ENCODE data around the gene CKAP5. TPM values are rescaled to one million over a fixed set of nuclear protein-coding genes. Genes with fewer than 3 reads are reported as not detected.
A peak's percentile ranks its signal among the peaks of the same experiment; 100 is the strongest.

CKAP5 gene
- total RNA-seq, 1 experiment from 2014 or later, result 190 TPM

DNA sequence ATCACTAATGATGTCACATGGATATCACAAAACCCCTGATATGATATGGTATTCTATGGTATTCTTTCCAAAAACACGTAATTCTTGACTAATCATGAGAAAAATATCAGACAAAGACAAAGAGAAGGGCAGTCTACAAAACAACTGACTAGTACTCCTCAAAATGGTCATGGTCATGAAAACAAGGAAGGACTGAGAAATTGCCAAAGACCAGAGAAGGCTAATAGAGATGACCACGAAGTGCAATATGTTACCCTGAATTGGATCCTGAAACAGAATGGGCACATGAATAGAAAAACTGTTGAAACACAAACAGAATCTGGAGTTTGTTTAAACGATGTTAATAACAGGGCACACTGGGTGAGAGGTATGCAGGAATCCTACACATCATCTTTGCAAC lies 10.2 kb downstream of the CKAP5 start:
- no peak overlapping the region for H3K14ac ChIP-seq (ENCODE audit: insufficient read depth, low read length)
- peaks cover 3% of the 10 kb centered on the region; the same call in 1 of the 2 replicates for H3K4me1 ChIP-seq (ENCODE audit: insufficient read depth, low read length)
- no peak overlapping the region for H3T11ph ChIP-seq (ENCODE audit: low read length)
- H3K79me1 ChIP-seq (ENCODE audit: insufficient read depth, low read depth, low read length, poor library complexity, severe bottlenecking), result peaks cover 21% of the 10 kb centered on the region
- H4K8ac ChIP-seq (replicated peaks; ENCODE audit: insufficient read length, low read depth, low read length), result no peak overlapping the region
- Mint-ChIP-seq H3K27me3 (ENCODE audit: low read depth) (no peaks in the 10 kb centered on the region), H3K9me3 (no peaks in the 10 kb centered on the region), H3K4me1 (peaks cover 30 to 33% of the 10 kb centered on the region in 2 experiments), H3K4me3 (no peak overlapping the region), H3K27ac (peak overlapping the region in 2 of 3 experiments; percentile 3 to 79; a peak in 4 of 7 replicates), H3K36me3 (ENCODE audit: insufficient read depth in 1 of 3, low read depth in 3 of 3) (peaks cover 0 to 6% (median 3%) of the 10 kb centered on the region in 3 experiments; a peak in 3 of 7 replicates)
- H4K20me1 ChIP-seq (ENCODE audit: control insufficient read depth, insufficient read depth, insufficient read length), result no peaks in the 10 kb centered on the region
- H2BK5ac ChIP-seq (ENCODE audit: insufficient read length, low read length), result no peak overlapping the region
- peaks cover 46% of the 10 kb centered on the region; the same call in 1 of the 2 replicates for H3K79me2 ChIP-seq (ENCODE audit: insufficient read depth, low read length)
- H2BK120ac ChIP-seq (ENCODE audit: low read depth, low read length, poor library complexity, severe bottlenecking), result no peak overlapping the region
- no peaks in the 10 kb centered on the region for H3K23me2 ChIP-seq (ENCODE audit: insufficient read length, low read depth, low read length, poor library complexity, severe bottlenecking)
- H2BK15ac ChIP-seq (ENCODE audit: low read depth, low read length), result no peak overlapping the region
- H3K27ac ChIP-seq (ENCODE audit: insufficient read length, low read depth, low read length), result no peak overlapping the region
- no peak overlapping the region for H3K23ac ChIP-seq (ENCODE audit: insufficient read length, low read depth, low read length)
- no peak overlapping the region for H2BK12ac ChIP-seq (ENCODE audit: insufficient read length, low read depth, low read length)
- TF ChIP-seq, protein P1, sequence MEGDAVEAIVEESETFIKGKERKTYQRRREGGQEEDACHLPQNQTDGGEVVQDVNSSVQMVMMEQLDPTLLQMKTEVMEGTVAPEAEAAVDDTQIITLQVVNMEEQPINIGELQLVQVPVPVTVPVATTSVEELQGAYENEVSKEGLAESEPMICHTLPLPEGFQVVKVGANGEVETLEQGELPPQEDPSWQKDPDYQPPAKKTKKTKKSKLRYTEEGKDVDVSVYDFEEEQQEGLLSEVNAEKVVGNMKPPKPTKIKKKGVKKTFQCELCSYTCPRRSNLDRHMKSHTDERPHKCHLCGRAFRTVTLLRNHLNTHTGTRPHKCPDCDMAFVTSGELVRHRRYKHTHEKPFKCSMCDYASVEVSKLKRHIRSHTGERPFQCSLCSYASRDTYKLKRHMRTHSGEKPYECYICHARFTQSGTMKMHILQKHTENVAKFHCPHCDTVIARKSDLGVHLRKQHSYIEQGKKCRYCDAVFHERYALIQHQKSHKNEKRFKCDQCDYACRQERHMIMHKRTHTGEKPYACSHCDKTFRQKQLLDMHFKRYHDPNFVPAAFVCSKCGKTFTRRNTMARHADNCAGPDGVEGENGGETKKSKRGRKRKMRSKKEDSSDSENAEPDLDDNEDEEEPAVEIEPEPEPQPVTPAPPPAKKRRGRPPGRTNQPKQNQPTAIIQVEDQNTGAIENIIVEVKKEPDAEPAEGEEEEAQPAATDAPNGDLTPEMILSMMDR (conservative IDR thresholded peaks at IDR 0.05), result no peak
- DNase-seq, result no peak
- WGBS (ENCODE audit: extremely low coverage, insufficient read length, low lambda C conversion rate), result no CpG with 5 or more reads among the region's 3 CpGs
- H3K18ac ChIP-seq (ENCODE audit: insufficient read length, low read depth, low read length), result no peak overlapping the region
- H3K27me3 ChIP-seq (ENCODE audit: insufficient read depth, low read length), result no peaks in the 10 kb centered on the region
- H2BK20ac ChIP-seq (ENCODE audit: low read depth, low read length, poor library complexity, severe bottlenecking), result no peak overlapping the region
- no peak overlapping the region for H4K5ac ChIP-seq (ENCODE audit: insufficient read length, low read depth, low read length)
- no peak overlapping the region for H3K4ac ChIP-seq (ENCODE audit: low read depth, low read length)
- no peak overlapping the region for H4K91ac ChIP-seq (ENCODE audit: insufficient read length, low read depth, low read length)
- peak overlapping the region; percentile 35 for H3K4me2 ChIP-seq (ENCODE audit: insufficient read depth, insufficient read length, low read length)
- H2AFZ ChIP-seq (ENCODE audit: low read length), result no peak overlapping the region
- no peak overlapping the region for H2AK5ac ChIP-seq (ENCODE audit: insufficient read length, low read length)
- H3K9me3 ChIP-seq (ENCODE audit: control insufficient read depth, low read depth, low read length), result no peaks in the 10 kb centered on the region
- no peak overlapping the region for H3K56ac ChIP-seq (ENCODE audit: insufficient read length, low read depth, low read length)
- H3K9ac ChIP-seq (ENCODE audit: extremely low read depth, insufficient read length, low read length), result peak overlapping the region; percentile 50
